Measurements from ENCODE around the gene STPG4. TPM values are rescaled to one million over a fixed set of nuclear protein-coding genes. Genes with fewer than 3 reads are reported as not detected.
A peak's percentile ranks its signal among the peaks of the same experiment; 100 is the strongest.

Gene STPG4
- total and polyA plus RNA-seq, 2 donors from 2014 or later, result not detected

DNA sequence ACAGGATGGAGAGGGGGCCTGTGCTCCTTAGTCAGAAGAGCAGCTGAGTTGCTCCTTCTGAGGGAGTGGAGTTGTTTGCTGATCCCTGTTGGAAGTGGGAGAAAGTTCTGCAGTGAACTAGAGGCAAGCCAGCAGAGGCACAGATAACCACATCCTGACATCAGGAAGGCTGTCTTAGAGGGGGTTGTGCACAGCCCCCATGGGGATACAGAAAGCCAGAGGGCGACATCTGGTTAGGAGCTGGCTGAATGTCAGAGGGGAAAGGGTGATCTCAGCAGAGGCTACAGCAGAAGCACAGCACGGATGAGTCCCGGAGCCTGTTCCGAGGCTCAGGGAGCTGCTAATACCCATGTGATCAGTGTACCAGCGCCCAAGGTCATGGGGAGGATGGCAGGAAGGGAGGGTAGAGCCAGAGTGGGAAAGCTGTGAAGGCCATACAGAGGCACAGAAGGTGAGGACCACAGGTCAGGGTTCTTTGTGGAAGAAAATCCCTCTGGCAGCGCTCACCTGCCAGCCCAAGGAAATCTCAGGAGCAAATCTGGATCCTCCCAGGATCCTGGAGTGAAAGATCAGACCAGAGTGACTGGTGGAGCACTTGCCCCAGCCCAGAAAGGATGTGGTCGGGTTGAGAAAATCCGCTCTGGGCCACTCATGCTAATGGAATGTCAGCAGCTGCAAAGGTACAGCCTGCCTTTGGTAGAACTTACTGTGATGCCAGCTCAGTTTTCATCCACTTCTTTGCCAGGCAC is 111.8 kb downstream of the STPG4 start:
- H3K9ac ChIP-seq (ENCODE audit: low read length in 3 of 3), result peak overlapping the region in 1 of 3 donors; percentile 22
- FAIRE-seq, result no peak
- intact Hi-C loops (cut with DNase I), result no loop called here
- H3K27ac ChIP-seq (ENCODE audit: low read depth in 2 of 2, low read length in 2 of 2), result peak overlapping the region; percentile 51 to 72
- no peaks in the 10 kb centered on the region for H3K27me3 ChIP-seq (ENCODE audit: control insufficient read depth, insufficient read depth, low read length)
- H3K4me1 ChIP-seq (ENCODE audit: control insufficient read depth in 2 of 3, insufficient read depth in 2 of 3, low read depth in 1 of 3, low read length in 3 of 3), result peaks cover 0 to 9% (median 0%) of the 10 kb centered on the region in 3 donors
- H3K4me3 ChIP-seq (ENCODE audit: low read length in 3 of 3), result no peak overlapping the region
- DNase-seq, result peak in 2 of 5 donors; percentile 42 to 90
- H3K9me3 ChIP-seq (ENCODE audit: control insufficient read depth in 2 of 3, insufficient read depth in 1 of 3, low read length in 3 of 3), result no peaks in the 10 kb centered on the region
- H3K36me3 ChIP-seq (ENCODE audit: control insufficient read depth in 2 of 3, insufficient read depth in 3 of 3, low read length in 3 of 3), result peaks cover 0 to 7% (median 3%) of the 10 kb centered on the region in 3 donors
- TF ChIP-seq, protein P1, sequence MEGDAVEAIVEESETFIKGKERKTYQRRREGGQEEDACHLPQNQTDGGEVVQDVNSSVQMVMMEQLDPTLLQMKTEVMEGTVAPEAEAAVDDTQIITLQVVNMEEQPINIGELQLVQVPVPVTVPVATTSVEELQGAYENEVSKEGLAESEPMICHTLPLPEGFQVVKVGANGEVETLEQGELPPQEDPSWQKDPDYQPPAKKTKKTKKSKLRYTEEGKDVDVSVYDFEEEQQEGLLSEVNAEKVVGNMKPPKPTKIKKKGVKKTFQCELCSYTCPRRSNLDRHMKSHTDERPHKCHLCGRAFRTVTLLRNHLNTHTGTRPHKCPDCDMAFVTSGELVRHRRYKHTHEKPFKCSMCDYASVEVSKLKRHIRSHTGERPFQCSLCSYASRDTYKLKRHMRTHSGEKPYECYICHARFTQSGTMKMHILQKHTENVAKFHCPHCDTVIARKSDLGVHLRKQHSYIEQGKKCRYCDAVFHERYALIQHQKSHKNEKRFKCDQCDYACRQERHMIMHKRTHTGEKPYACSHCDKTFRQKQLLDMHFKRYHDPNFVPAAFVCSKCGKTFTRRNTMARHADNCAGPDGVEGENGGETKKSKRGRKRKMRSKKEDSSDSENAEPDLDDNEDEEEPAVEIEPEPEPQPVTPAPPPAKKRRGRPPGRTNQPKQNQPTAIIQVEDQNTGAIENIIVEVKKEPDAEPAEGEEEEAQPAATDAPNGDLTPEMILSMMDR (IDR thresholded peaks at IDR 0.05; ENCODE audit: borderline replicate concordance, extremely low read depth, insufficient read depth), result no peak

DNA sequence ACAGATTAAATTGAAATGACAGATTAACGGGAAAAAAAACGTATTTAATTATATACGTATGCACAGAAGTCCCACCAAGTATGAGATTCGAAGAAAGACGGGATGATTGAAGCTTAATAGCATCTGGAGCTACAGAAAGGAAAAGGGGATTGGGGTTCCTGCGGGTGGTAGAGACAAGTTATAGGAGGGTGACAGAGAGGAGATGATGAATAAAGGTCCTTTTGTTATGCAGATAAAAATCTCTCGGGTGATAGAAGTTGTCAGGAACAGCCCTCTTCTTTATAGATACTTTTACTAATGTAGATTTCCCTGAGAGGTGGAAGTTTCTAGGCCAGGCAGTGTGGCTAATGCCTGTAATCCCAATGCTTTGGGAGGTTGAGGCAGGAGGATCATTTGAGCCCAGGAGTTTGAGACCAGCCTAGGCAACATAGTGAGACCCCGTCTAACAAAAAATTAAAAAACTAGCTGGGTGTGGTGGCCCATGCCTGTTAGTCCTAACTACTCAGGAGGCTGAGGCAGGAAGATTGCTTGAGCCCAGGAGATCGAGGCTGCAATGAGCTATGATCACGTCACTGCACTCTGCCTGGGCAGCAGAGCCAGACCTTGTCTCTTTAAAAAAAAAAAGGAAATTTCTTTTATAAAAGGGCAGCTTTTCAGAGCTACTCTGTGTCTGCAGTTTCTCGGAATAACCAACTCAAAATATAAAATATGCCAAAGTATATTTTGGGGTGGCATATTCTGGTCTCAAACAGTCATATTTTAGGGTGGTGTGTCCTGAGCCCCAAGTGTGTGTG is 113.0 kb downstream of the STPG4 start:
- DNase-seq (no peak), FAIRE-seq (no peak)
- Histone ChIP-seq H3K27ac (ENCODE audit: low read depth in 2 of 2, low read length in 2 of 2) (no peak overlapping the region), H3K4me3 (ENCODE audit: low read length in 3 of 3) (no peak overlapping the region), H3K27me3 (ENCODE audit: control insufficient read depth, insufficient read depth, low read length) (no peaks in the 10 kb centered on the region), H3K36me3 (ENCODE audit: control insufficient read depth in 2 of 3, insufficient read depth in 3 of 3, low read length in 3 of 3) (peaks cover 0 to 7% (median 3%) of the 10 kb centered on the region in 3 donors), H3K9ac (ENCODE audit: low read length in 3 of 3) (no peak overlapping the region), H3K4me1 (ENCODE audit: control insufficient read depth in 2 of 3, insufficient read depth in 2 of 3, low read depth in 1 of 3, low read length in 3 of 3) (peaks cover 0 to 9% (median 0%) of the 10 kb centered on the region in 3 donors), H3K9me3 (ENCODE audit: control insufficient read depth in 2 of 3, insufficient read depth in 1 of 3, low read length in 3 of 3) (no peaks in the 10 kb centered on the region)
- intact Hi-C loops (cut with DNase I), result no loop called here
- TF ChIP-seq, protein P1 (IDR thresholded peaks at IDR 0.05; ENCODE audit: borderline replicate concordance, extremely low read depth, insufficient read depth), result no peak

DNA sequence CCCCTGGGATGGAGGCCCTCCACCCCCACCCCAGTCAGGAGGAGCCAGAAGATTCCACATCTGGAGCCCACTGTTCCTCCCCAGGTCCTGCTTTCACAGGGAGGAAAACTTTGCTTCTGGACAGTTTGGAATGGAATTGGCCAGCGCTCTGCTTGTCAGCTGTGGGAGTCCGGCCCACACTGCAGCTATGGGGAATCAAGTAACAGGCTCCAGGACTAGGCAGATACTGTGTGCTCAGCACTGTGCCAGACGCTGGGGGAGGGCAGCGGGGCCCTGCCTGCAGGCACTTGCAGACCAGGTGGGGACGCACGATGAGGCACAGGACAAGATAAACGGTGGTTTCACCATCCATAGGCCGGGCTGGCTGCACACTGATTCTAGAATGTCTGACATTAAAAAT is 114.0 kb downstream of the STPG4 start:
- intact Hi-C loops (cut with DNase I), result no loop called here
- no peak for FAIRE-seq
- H3K27me3 ChIP-seq (ENCODE audit: control insufficient read depth, insufficient read depth, low read length), result no peaks in the 10 kb centered on the region
- TF ChIP-seq, protein P1 (IDR thresholded peaks at IDR 0.05; ENCODE audit: borderline replicate concordance, extremely low read depth, insufficient read depth), result no peak
- no peak overlapping the region for H3K9ac ChIP-seq (ENCODE audit: low read length in 3 of 3)
- H3K4me3 ChIP-seq (ENCODE audit: low read length in 3 of 3), result no peak overlapping the region
- DNase-seq, result peak in 2 of 5 donors; percentile 40 to 58
- peaks cover 0 to 9% (median 1%) of the 10 kb centered on the region in 3 donors for H3K4me1 ChIP-seq (ENCODE audit: control insufficient read depth in 2 of 3, insufficient read depth in 2 of 3, low read depth in 1 of 3, low read length in 3 of 3)
- no peak overlapping the region for H3K27ac ChIP-seq (ENCODE audit: low read depth in 2 of 2, low read length in 2 of 2)
- no peaks in the 10 kb centered on the region for H3K9me3 ChIP-seq (ENCODE audit: control insufficient read depth in 2 of 3, insufficient read depth in 1 of 3, low read length in 3 of 3)
- peaks cover 0 to 7% (median 3%) of the 10 kb centered on the region in 3 donors for H3K36me3 ChIP-seq (ENCODE audit: control insufficient read depth in 2 of 3, insufficient read depth in 3 of 3, low read length in 3 of 3)

Measured in kidney (tissue), 14 donors.